HepG2 (cell line): ENCODE measurements around the gene SETD1A. TPM values are rescaled to one million over a fixed set of nuclear protein-coding genes. Genes with fewer than 3 reads are reported as not detected.

Source experiments
- FIP1L1 ChIP-seq: fragments of 200-400 bp; formaldehyde crosslinking; IDR thresholded peaks from 2 replicates; pipeline ENCODE4 v1.6.1; 2018; ENCODE audit warnings: low read depth, mild to moderate bottlenecking, low read length, moderate library complexity, borderline replicate concordance; ENCODE audit not compliant: insufficient read depth
- FOXK1 ChIP-seq: sonication (generic); formaldehyde crosslinking; IDR thresholded peaks from 2 replicates; pipeline ENCODE4 v1.4.0; 2020; ENCODE audit warnings: low read depth, missing genetic modification reagents, borderline replicate concordance
- HMGA1 ChIP-seq: sonication (generic); formaldehyde crosslinking; conservative IDR thresholded peaks from 2 replicates; pipeline ENCODE4 v1.4.0; 2020; ENCODE audit warnings: missing genetic modification reagents
- KDM2A ChIP-seq: sonication (generic); formaldehyde crosslinking; IDR thresholded peaks from 2 replicates; pipeline ENCODE4 v1.4.0; 2020; ENCODE audit warnings: low read depth, missing genetic modification reagents, borderline replicate concordance
- KLF12 ChIP-seq: sonication (generic); formaldehyde crosslinking; IDR thresholded peaks from 2 replicates; pipeline ENCODE4 v1.4.0; 2020; ENCODE audit warnings: missing genetic modification reagents, borderline replicate concordance
- LRRFIP1 ChIP-seq: sonication (generic); formaldehyde crosslinking; conservative IDR thresholded peaks from 2 replicates; pipeline ENCODE4 v1.4.0; 2020; ENCODE audit warnings: missing genetic modification reagents
- MTA3 ChIP-seq: sonication (generic); formaldehyde crosslinking; IDR thresholded peaks from 2 replicates; pipeline ENCODE4 v1.4.0; 2020; ENCODE audit warnings: missing genetic modification reagents
- RXRB ChIP-seq: IDR thresholded peaks from 2 replicates; pipeline ENCODE4 v1.6.1; 2016; ENCODE audit warnings: borderline replicate concordance, missing genetic modification reagents, missing compliant biosample characterization
- TEAD3 ChIP-seq: optimal IDR thresholded peaks from 2 replicates; pipeline ENCODE3; 2016; ENCODE audit warnings: borderline replicate concordance
- TFAP4 ChIP-seq: sonication (generic); IDR thresholded peaks from 2 replicates; pipeline ENCODE4 v1.6.1; 2016; ENCODE audit warnings: low read depth, borderline replicate concordance
- ZNF556 ChIP-seq: sonication (generic); formaldehyde crosslinking; IDR thresholded peaks from 2 replicates; pipeline ENCODE4 v1.4.0; 2020; ENCODE audit warnings: mild to moderate bottlenecking, missing genetic modification reagents, borderline replicate concordance
- ZNF563 ChIP-seq: sonication (generic); formaldehyde crosslinking; IDR thresholded peaks from 2 replicates; pipeline ENCODE4 v1.8.0; 2022; ENCODE audit warnings: mild to moderate bottlenecking, moderate library complexity, missing genetic modification reagents
- ZNF660 ChIP-seq: sonication (generic); formaldehyde crosslinking; IDR thresholded peaks from 2 replicates; pipeline ENCODE4 v1.5.1; 2020; ENCODE audit warnings: mild to moderate bottlenecking, low read depth, missing genetic modification reagents, borderline replicate concordance
- ZNF703 ChIP-seq: sonication (generic); formaldehyde crosslinking; IDR thresholded peaks from 2 replicates; pipeline ENCODE4 v1.5.1; 2020; ENCODE audit warnings: missing genetic modification reagents, mild to moderate bottlenecking, moderate library complexity, borderline replicate concordance
- ZNF768 ChIP-seq: sonication (generic); formaldehyde crosslinking; IDR thresholded peaks from 2 replicates; pipeline ENCODE4 v1.4.0; 2020; ENCODE audit warnings: missing genetic modification reagents
- ZSCAN31 ChIP-seq: sonication (generic); formaldehyde crosslinking; IDR thresholded peaks from 2 replicates; pipeline ENCODE4 v1.5.0; 2020; ENCODE audit warnings: low read depth, mild to moderate bottlenecking, missing genetic modification reagents
- polyA plus RNA-seq, 8 experiments: library from polyadenylated mRNA; depleted of rRNA in 3 of 8; stranded (reverse) in 7 of 8; unstranded in 1 of 8; fragments of >200 nt; fragmentation: Illumina TruSeq in 4 of 8; extraction: Trizol in 4 of 8; gene quantifications; 2 replicates each; pipeline versions ENCODE4 v1.2.1 to v1.2.3, GENCODE V29; 2011 to 2016; ENCODE audit warnings: low read depth in 4 of 8, missing spikeins in 1 of 8, mixed read lengths in 1 of 8; ENCODE audit not compliant: insufficient read depth in 1 of 8
- total RNA-seq, 5 experiments: library from RNA; depleted of rRNA; stranded (reverse); fragments of >200 nt; fragmentation: Illumina TruSeq; extraction: Trizol; gene quantifications; 2 replicates each; pipeline ENCODE4 v1.2.3, GENCODE V29; 2016; ENCODE audit warnings: low read depth in 1 of 5
- TF ChIP-seq, protein P1 (sequence below): sonication (generic); formaldehyde crosslinking; IDR thresholded peaks from 2 replicates; pipeline ENCODE4 v1.4.0; 2020; ENCODE audit warnings: missing genetic modification reagents
- TF ChIP-seq, protein P2 (sequence below): sonication (generic); formaldehyde crosslinking; IDR thresholded peaks from 2 replicates; pipeline ENCODE4 v1.5.0; 2020; ENCODE audit warnings: mild to moderate bottlenecking, missing genetic modification reagents
- TF ChIP-seq, protein P3 (sequence below): IDR thresholded peaks from 2 replicates; pipeline ENCODE4 v1.6.1; 2016

The SETD1A gene
- total and polyA plus RNA-seq, 2 of the 13 experiments (the other 11 are each of a cell fraction or from before 2014, with no cell fraction given) = 3.8 to 5.6 TPM

GRCh38 chr16:31022544-31023251 lies 65.1 kb downstream of the SETD1A start (continued):
- TF ChIP-seq LRRFIP1 (CRISPR knock-in tag) = no peak
- no peak for TF ChIP-seq MTA3
- no peak for TF ChIP-seq KDM2A
- TF ChIP-seq FOXK1 = no peak
- peak; percentile 37; the same call in 1 of the 2 replicates for TF ChIP-seq RXRB (CRISPR knock-in tag)
- no peak for TF ChIP-seq ZNF703 (CRISPR knock-in tag)
- TF ChIP-seq, protein P1, sequence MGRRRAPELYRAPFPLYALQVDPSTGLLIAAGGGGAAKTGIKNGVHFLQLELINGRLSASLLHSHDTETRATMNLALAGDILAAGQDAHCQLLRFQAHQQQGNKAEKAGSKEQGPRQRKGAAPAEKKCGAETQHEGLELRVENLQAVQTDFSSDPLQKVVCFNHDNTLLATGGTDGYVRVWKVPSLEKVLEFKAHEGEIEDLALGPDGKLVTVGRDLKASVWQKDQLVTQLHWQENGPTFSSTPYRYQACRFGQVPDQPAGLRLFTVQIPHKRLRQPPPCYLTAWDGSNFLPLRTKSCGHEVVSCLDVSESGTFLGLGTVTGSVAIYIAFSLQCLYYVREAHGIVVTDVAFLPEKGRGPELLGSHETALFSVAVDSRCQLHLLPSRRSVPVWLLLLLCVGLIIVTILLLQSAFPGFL = no peak
- TF ChIP-seq ZNF556 (CRISPR knock-in tag) = peak; percentile 45; the same call in 1 of the 2 replicates
- no peak for TF ChIP-seq ZNF768
- TF ChIP-seq TFAP4 = peak; percentile 87
- TF ChIP-seq TEAD3 = peak; percentile 5
- TF ChIP-seq, protein P2, sequence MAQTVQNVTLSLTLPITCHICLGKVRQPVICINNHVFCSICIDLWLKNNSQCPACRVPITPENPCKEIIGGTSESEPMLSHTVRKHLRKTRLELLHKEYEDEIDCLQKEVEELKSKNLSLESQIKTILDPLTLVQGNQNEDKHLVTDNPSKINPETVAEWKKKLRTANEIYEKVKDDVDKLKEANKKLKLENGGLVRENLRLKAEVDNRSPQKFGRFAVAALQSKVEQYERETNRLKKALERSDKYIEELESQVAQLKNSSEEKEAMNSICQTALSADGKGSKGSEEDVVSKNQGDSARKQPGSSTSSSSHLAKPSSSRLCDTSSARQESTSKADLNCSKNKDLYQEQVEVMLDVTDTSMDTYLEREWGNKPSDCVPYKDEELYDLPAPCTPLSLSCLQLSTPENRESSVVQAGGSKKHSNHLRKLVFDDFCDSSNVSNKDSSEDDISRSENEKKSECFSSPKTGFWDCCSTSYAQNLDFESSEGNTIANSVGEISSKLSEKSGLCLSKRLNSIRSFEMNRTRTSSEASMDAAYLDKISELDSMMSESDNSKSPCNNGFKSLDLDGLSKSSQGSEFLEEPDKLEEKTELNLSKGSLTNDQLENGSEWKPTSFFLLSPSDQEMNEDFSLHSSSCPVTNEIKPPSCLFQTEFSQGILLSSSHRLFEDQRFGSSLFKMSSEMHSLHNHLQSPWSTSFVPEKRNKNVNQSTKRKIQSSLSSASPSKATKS (CRISPR knock-in tag) = no peak
- TF ChIP-seq KLF12 (CRISPR knock-in tag) = 0 out of 2 replicates have a peak, but pooled peaks have one; percentile 12
- TF ChIP-seq ZNF660 = no peak
- TF ChIP-seq ZNF563 (CRISPR knock-in tag) = no peak
- no peak for TF ChIP-seq HMGA1 (CRISPR knock-in tag)
- no peak for TF ChIP-seq FIP1L1
- no peak for TF ChIP-seq ZSCAN31 (CRISPR knock-in tag)
- TF ChIP-seq, protein P3, sequence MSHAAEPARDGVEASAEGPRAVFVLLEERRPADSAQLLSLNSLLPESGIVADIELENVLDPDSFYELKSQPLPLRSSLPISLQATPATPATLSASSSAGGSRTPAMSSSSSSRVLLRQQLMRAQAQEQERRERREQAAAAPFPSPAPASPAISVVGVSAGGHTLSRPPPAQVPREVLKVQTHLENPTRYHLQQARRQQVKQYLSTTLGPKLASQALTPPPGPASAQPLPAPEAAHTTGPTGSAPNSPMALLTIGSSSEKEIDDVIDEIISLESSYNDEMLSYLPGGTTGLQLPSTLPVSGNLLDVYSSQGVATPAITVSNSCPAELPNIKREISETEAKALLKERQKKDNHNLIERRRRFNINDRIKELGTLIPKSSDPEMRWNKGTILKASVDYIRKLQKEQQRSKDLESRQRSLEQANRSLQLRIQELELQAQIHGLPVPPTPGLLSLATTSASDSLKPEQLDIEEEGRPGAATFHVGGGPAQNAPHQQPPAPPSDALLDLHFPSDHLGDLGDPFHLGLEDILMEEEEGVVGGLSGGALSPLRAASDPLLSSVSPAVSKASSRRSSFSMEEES (CRISPR knock-in tag) = no peak
